Right renal pelvis (tissue), 4 donors: ENCODE data around the gene MYO1G. TPM values are rescaled to one million over a fixed set of nuclear protein-coding genes. Genes with fewer than 3 reads are reported as not detected.
A peak's percentile ranks its signal among the peaks of the same experiment; 100 is the strongest.
"Not testable (repeated sequence)": the region's sequence is repeated elsewhere in the genome, so short reads cannot be mapped to it uniquely, and the experiment has no call there.

Source experiments
- DNase-seq, 4 donors: peaks; one replicate each; pipeline ENCODE4 v3.0.0-alpha.2; 2013; ENCODE audit warnings: low read depth in 4 of 4, low spot score in 3 of 4, missing footprints in 1 of 4
- polyA plus RNA-seq, 4 donors: library from polyadenylated mRNA; unstranded; fragments of 120-200 nt; gene quantifications; one replicate each; pipeline ENCODE4 v1.2.1, GENCODE V29; 2013; ENCODE audit not compliant: insufficient read length in 4 of 4

Gene MYO1G
- under 1 TPM; 0.31 to 0.60 (median 0.47) TPM for polyA plus RNA-seq

DNA sequence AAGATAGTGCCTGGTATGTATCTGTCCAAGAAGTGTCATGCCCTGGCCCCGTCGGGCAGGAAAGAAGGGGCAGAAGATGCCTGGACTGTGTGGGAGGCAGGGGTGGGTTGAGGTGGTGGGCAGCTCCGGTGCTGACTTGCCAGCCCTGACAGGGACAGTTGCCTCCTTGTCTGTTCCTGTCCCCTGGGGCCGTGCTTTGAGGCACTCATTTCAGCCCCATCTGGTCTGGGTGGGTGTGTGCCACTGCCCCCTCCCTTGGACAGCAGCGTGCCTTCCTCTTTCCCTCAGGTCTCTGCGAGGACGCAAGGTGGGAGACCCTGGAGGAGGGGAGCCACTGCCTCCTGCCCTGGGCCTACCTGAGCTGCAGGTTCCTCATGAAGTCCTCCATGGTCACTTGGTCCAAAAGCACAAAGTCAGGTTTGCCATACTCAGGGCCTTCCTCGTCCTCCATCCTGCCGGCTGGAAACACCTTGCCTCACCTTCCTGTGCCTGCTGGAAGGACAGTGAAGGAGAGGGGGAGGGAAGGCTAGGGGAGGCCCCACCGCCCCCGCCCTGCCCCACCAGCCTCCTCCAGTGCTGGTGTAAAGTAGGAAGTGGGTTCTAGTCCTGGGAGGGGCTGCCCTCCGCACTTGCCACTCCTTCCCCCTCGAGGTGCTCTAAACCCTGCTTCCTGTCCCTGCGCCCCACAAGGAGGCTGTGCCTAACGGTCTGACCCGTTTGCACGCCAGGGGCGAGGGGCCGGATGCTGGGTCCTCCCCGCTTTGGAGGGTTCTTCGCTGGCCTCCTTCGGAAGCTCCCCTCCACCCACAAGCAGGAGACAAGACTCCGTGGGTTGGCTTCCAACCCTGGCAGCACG lies at the start of gene MYO1G:
Gene MYO1G, minus strand, starts transcription at position 505 of the 856 bp plus-strand sequence. Its CDS starts 54 bp downstream, at position 451.
- DNase-seq, result no peak

DNA sequence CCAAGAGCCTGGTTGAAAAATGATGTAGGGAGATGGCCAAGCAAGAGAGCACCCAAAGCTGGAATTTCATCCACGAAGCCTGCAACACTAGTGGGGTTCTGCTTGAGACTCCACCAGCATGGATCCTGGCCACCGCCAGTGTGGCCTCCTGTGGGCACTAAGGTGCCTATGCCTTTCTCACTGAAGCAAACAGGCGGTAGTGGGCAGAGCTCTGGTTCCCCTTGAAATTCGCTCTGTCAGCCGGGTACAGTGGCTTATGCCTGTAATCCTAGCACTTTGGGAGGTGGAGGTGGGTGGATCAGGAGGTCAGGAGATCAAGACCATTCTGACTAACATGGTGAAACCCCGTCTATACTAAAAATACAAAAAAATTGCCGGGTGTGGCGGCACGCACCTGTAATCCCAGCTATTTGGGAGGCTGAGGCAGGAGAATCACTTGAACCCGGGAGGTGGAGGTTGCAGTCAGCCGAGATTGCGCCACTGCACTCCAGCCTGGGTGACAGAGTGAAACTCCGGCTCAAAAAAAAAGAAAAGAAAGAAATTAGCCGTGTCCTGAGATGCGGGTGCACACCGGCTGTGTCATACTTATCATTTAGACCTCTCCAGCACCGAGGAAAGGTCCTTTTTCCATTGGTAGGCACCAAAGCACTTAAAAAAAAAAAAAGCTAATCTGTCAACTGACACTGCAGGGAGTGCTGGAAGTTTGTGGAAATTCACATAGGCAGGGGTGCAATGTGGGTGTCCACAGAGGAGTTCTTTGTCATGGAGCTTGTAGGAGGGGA lies 49.5 kb upstream of the MYO1G start:
- no peak for DNase-seq

DNA sequence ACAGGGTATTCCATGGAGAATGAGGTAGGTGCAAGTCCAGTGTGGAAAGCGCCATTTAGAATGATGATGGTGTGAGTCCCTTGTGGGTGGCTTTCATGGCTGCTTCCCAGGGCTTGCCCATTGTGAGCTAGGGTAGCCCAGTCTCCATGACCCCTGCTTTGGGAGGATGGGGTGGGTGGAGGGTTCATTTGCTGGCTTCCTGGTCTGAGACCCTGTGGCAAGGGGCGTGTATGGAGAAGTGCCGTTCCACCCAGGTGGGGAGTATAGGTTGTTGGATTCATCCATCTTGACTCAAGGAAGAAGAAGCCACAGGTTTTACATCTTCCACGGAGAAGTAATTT lies 48.9 kb upstream of the MYO1G start:
- DNase-seq, result no peak

DNA sequence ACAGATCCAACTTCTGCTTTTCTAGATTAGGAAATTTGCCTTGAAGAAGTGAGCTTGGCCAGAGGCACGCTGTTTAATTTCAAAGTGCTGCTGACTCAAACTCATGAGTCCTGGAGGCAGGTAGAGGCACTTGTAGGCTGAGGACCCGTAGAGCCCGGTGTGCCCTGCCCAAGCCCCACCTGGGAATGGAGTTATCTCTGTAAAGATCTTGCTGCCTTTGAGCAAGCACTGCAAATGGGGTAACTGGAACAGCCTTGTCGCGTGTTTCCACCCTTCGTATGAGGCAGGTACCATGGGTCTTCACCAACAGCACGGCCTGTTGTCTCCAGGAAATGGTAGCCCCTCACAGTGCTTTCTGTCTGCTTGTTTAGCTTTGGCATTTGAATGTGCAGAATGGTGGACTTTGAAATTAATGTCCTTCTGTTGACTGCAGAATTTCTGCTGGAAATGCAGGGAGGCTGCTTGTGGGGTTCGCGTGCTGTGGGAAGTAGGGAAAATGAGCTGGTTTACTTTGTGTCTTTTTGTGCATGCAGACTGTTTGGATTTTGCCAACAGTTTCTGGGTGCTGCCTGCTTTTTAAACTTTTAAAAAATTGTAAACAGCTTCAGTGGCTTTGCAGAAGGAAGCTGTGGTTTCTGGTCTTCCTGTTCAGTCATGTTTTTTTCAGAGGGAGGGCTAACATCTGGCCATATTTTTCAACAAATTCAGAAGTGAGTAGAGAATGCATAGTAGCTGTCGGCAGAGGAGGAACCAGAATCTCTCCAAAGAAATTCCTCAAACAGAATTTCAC lies 48.4 kb upstream of the MYO1G start:
- no peak for DNase-seq

DNA sequence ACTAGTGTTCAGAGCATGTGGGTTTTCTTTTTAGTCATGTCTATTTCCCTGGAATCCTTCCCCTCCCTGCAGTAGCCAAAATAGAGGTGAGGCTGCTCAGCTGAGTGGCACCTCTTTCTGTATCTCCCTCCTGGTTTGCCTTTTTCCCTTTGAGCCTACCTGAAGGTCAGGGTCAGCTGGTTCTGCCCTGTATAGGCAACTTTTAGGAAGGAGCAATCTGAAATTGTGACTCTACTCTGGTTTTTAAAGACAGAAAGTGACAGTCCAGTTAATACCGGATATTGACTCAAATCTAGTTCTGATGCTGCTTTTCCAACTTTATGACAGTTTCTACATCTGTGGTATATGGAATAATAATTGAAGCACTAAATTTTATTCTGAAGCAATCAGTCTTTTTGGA lies 47.2 kb upstream of the MYO1G start:
- no peak for DNase-seq

DNA sequence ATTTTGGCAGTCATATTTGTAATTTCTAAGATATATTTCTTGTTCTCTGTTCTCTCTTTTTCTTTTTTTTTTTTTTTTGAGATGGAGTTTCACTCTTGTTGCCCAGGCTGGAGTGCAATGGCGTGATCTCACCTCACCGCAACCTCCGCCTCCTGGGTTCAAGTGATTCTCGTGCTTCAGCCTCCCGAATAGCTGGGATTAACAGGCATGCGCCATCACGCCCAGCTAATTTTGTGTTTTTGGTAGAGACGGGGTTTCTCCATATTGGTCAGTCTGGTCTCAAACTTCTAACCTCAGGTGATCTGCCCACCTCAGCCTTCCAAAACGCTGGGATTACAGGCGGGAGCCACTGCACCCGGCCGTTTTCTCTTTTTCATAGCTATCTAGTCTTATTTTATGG lies 46.7 kb upstream of the MYO1G start:
- not testable (repeated sequence) for DNase-seq

DNA sequence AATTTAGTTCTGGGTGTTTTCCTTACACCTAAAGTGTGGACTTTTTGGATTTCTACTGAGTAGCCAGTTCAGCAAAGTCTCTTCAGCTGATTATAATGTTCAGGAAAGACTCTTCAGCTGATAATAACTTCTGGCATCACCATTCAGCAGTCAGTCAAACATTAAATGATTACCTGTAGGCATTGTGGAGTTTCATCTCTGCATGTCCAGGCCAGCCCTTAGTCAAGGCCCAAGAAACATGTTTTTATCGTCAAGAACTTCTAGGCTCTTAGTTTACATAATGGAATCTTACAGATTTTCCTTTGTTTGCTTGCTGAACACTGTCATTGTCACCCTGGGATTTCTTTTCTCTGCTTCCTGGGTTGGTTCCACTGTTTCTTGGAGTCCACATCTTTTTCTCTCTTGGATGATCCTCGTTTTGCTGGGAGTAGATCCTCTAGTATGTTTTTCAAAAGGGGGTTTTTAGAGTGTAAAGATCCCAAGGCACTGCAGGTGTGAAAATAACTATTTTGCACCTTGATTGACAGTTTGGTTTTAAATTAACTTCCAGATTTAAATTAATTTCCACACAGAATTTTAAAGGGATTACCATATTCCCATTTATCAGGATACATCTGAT lies 45.4 kb upstream of the MYO1G start:
- no peak for DNase-seq

DNA sequence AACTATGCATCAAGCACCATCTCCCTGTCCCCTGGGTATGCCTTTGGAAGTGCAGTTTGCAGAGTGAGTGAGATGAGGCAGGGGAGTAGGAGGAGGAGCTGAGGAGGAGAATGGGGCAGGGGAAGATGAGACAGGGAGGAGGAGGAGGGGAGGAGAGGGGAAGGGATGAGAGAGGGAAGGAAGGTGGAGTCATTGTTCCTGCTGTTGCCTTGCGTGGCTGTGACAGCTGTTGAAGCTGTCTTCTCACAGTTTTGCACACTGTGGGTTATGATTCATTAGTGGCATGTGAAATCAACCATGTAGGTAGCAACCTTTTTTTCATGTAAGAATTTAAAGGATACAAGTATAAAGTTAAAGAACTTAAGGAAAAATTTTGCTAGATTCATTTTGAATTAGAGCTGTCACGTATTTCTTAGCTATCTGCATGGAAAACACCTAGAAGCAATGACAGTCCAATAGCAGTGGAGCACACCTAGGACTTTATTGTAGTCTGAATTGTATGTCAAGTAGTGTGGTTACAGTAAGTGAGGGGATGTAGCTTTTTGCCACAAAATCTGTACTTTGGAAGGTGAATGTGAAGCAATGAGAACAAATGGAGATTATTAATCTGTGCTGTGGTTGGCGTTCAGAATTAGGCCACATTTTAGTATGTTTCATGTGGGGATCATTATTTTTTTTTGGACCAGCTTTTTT lies 42.9 kb upstream of the MYO1G start:
- DNase-seq, result no peak

DNA sequence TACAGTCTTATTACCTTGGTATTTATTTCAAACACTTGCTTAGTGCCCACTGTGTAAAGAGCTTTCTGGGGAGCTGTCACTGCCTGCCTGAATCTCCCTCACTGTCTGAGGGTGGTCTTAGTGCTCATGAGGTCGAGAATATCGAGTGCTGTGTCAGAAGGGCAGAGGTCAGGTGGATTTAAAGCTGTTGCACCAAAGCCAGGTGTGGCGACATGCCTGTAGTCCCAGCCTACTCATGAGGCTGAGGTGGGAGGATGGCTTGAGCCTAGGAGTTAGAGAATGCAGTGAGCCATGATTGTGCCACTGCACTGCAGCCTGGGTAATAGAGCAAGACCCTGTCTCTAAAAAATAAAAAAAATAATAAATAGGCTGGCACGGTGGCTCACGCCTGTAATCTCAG lies 42.1 kb upstream of the MYO1G start:
- no peak for DNase-seq

DNA sequence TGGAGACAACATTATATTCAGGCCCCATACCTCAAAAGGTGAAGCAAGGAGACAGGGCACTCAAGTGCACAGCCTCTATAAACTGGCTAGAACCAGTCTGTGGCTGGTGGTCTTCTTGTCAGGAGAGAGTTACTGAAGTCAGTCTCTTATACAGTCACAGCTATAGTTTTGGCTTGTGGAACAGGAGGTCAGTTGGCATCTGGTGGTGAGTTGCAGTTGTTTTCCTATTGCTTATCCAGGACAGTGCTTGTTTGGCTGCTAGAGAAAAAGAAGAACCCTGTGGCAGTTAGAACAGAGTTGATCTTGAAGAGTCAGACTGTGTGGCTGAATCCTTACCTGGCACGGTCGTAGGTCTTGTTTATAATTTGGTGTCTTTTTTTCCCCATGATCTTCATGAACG lies 38.4 kb upstream of the MYO1G start:
- DNase-seq, result no peak

DNA sequence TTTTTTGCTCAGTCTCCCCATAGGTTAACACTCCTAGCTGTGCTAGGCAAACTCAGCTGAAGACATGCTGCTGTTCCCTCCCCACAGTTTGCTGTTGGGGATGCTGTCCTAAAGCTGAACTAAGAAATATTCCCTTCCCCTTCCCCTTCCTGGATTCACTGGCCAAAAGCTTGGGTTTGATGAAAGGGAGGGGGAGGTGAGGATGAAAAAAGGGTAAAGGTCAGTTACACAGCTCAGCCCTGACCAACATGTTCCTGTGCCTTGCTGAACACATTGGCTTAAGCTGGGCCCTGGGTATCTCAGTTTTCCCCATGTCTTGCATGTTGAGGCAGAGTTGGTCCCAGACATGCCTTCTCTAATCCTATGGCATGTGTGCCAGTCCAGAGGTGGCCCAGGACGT lies 36.5 kb upstream of the MYO1G start:
- DNase-seq, result no peak

DNA sequence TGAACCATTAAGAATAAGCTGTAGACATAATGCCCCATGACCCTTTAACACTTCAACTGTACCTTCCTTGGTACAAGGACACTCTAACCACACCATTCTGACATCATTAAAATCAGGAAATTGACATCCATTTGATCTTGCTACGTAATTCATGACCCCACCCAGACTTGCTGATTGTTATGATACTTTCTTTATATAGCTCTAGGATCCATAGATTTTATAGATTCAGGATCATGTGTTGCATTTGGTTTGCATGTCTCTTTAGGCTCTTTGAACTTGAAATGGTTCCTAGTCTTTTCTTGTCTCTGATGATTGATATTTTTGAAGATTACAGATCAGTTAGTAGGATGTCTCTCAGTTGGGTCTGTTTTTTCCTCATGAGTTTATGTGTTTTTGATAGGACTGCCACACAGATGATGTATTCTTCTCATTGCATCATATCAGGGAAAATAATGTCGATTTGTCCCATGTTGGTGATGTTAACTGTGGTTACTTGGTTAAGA lies 34.7 kb upstream of the MYO1G start:
- no peak for DNase-seq

DNA sequence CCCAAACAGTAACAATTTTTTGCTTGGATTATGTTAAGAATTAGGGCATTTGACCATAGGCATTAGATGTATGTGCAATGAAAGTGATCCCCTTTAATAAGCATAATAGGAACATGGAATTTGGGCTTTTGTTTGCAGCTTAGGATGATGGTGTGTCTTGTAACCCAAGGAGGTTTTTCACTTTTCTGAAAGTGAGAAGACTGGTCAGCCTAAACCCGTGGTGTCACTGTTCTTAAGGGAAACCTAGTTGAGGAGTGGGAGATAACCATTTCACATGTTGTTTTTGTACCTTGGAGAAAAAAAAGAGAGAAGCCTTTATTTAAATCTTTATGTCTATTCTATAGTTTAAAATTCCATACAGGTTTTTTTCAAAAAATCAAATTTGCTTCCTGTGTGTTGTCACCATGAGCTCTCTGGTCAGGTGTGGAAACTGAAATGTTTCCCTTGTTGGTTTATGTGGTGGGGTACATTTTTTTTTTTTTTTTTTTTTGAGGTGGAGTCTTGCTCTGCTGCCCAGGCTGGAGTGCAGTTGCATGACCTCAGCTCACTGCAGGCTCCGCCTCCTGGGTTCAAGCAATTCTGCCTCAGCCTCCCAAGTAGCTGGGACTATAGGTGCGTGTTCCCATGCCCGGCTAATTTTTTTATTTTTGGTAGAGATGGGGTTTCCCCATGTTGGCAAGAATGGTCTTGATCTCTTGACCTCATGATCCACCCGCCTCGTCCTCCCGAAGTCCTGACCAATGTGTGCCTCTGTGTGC lies 28.9 kb upstream of the MYO1G start:
- no peak for DNase-seq

DNA sequence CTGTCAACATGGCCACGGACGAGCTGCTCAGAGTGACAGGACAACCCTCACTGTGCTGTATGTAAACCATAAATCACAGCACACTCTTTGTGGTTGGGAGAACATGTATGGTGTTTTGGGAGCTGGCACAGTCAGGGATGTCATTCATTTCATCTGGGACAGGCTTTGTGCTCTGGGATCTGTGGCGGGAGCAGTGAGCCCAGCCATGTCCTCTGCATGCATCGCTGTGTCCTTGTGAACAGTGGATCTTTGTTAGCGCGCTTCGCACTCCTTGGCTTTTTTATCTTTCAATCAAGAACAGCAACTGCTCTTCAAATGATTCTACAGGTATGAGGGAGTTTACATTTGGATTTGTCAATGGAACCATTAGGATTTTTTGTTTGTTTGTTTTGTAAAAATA lies 28.3 kb upstream of the MYO1G start:
- no peak for DNase-seq

DNA sequence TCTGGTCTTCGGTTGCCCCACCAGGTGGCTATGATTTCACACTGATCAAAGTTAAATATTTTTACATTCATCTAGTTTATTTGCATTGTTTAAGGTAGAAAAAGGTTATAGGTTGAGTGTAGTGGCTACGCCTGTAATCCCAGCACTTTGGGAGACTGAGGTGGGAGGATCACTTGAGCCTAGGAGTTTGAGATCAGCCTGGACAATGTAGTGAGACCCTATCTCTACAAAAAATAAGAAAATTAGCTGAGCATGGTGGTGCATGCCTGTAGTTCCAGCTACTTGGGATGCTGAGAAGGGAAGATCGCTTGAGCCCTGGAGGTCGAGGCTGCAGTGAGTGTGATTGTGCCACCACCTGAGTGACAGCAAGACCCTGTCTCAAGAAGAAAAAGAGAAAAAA lies 25.0 kb upstream of the MYO1G start:
- no peak for DNase-seq

DNA sequence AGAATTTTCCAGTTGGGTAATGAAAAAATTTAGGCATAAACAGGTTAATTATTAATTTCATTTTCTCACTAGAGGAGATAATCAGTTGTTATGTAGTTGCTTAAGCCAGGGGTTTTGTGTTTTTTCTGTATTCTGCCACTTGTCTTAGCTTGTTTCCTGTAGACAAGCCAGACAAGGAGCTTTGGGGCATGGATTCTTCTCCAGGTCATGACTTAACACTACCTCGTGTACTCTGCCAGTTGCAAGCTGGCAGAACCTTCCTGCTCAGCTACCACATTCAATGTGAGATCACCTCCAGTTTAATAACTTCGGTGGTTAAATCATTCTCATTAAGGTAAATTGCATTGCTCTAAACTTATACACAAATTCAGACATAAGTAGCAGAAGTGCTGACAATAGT lies 23.0 kb upstream of the MYO1G start:
- no peak for DNase-seq

DNA sequence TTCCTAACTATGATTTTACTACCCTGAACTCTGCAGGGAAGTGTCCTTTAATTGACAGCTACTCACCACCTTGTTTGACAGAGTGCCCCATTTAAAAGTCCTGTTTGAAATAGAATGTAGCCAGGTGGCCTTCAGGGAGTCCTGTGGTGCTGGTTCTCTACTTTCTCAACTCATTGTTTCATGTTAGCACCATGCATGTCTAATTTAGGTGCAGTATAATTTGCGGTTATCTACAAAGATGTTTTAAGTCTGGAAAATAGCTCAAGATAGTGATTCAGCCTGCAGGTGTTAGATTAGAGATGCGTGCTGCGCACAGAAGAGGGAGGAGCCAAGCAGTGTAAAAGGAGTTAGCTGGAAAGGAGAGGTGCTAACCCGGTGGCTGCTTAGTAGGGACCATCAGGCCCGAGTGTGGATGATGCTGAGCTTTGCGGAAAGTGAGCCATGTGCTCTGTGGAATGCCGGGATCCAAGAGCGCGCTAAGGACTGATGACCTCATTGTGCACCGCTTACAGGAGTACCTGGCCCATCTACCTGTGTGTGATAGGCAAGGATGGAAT lies 22.4 kb upstream of the MYO1G start:
- no peak for DNase-seq

DNA sequence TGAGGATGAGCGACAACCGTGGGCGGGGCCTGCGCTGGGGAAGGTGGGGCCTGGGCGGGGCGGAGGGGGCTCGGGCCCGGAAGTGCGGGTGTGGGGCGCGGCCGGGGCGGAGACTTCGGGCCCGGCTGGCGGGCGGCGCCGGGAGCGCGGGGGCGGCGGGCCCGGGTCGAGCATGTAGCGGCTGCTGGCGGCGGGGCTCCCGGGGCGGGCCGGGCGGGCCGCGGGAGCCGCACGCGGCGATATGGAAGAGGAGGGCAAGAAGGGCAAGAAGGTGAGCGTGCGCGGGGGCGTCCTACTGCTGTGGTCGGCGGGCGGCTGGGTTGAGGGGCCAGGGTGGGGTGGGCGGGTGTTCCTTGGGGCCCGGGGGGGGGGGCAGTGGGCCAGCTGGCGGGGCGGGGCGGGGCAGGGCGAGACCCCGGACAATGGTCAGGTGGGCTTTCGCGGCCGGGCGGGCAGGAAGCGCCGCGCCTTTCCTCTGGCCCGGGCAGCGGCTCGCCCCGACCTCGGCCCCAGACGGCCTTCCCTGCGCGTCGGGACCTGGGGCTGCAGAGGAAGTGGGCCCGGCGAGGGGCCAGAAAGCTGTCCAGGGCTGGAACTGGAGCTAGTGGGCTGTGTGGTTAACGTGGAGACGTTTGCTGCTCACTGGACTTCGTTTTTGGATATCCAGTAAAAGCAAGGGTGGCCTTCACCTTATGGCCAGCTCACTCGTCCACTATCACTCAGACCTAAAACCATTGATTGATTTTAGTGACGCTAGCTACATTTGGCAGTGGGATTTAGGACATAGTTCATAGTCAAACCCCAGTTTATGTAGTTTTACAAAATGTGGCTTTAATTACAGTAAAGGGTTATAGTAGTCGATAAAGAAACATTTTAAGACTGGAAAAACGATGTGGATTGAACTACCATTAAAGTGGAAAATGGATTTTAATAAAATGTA lies 21.5 kb upstream of the MYO1G start, which contains the start of gene CCM2:
Gene CCM2, plus strand, starts transcription at position 109 of the 940 bp plus-strand sequence. Its CDS starts 133 bp downstream, at position 242.
- peak in 1 of 4 donors; percentile 32 for DNase-seq
